ENCODE results near the gene KANSL2.

The KANSL2 gene

DNA sequence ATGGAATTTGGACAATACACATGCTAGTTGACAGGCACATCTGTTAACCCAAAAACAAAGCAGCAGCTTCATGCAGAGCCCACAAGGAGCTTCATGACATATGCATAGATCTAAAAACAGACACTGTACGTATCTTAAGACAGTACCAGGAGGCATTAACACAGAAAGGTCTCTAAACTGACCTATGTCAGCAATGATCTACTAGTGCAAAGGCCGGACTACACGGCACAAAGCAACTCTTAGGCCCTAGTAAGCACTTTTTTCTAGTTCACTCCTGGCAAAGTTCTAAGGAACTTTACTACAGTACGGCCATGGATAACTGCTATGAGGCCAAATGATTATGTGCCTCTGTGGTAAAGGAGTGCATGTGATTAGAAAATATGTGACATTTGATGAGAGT, 8.4 kb upstream of the KANSL2 start:
- Histone ChIP-seq H3K79me1 (ENCODE audit: low read length) (peaks cover 5% of the 10 kb centered on the region), H3K79me2 (ENCODE audit: control insufficient read depth, insufficient read depth, low read length) (peaks cover 3% of the 10 kb centered on the region), H3K27me3 (ENCODE audit: insufficient read depth, low read length, poor library complexity) (no peaks in the 10 kb centered on the region), H2BK5ac (ENCODE audit: low read length) (no peak overlapping the region), H4K8ac (ENCODE audit: low read depth, low read length) (no peak overlapping the region), H3K36me3 (ENCODE audit: control insufficient read depth, insufficient read depth, low read length) (peaks cover 9% of the 10 kb centered on the region), H2BK15ac (replicated peaks; ENCODE audit: low read depth) (no peak overlapping the region), H3K56ac (ENCODE audit: low read length) (no peak overlapping the region), H3K4ac (ENCODE audit: low read depth, low read length) (no peak overlapping the region), H3K4me3 (ENCODE audit: low read length) (no peak overlapping the region), H3K4me2 (ENCODE audit: low read length) (no peak overlapping the region), H3K9ac (ENCODE audit: low read length) (no peak overlapping the region), H2BK120ac (ENCODE audit: low read depth, low read length) (no peak overlapping the region), H3K4me1 (ENCODE audit: control insufficient read depth, low read depth, low read length) (peaks cover 3% of the 10 kb centered on the region), H4K5ac (ENCODE audit: low read length) (no peak overlapping the region), H3K18ac (ENCODE audit: low read length) (no peak overlapping the region), H3K23ac (ENCODE audit: low read length) (no peak overlapping the region), H3K27ac (ENCODE audit: low read depth, low read length) (no peak overlapping the region), H2AK5ac (ENCODE audit: low read length) (no peak overlapping the region)
- WGBS (ENCODE audit: extremely low coverage, insufficient coverage, low lambda C conversion rate) = no CpG with 5 or more reads among the region's 4 CpGs
- DNase-seq = no peak

DNA sequence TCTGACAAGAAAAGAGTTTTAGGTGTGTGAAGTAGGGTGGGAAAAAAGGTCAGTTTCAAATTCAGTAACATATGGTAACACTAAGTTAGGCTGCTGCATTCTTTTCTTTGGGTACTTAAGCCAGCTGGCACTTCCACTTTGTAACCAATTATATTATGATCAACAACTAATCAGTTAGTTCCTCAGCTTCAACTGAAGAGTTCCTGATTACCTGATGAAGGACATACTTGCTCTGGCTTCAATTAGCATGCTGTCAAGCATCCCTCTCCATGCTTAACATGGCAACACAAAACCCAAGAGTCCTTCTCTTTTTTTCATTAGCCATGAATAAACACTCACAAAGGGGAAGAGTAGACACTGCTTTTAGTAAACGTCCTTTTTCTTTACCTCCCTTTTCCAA, 6.8 kb upstream of the KANSL2 start:
- no peak overlapping the region for H3K56ac ChIP-seq (ENCODE audit: low read length)
- H4K5ac ChIP-seq (ENCODE audit: low read length) = no peak overlapping the region
- no peaks in the 10 kb centered on the region for H3K27me3 ChIP-seq (ENCODE audit: insufficient read depth, low read length, poor library complexity)
- no CpG with 5 or more reads among the region's 1 CpG for WGBS (ENCODE audit: extremely low coverage, insufficient coverage, low lambda C conversion rate)
- H2BK15ac ChIP-seq (replicated peaks; ENCODE audit: low read depth) = no peak overlapping the region
- H3K4me2 ChIP-seq (ENCODE audit: low read length) = no peak overlapping the region
- peaks cover 5% of the 10 kb centered on the region for H3K79me1 ChIP-seq (ENCODE audit: low read length)
- DNase-seq = no peak
- H4K8ac ChIP-seq (ENCODE audit: low read depth, low read length) = no peak overlapping the region
- H3K18ac ChIP-seq (ENCODE audit: low read length) = no peak overlapping the region
- H2AK5ac ChIP-seq (ENCODE audit: low read length) = no peak overlapping the region
- no peak overlapping the region for H3K4me3 ChIP-seq (ENCODE audit: low read length)
- H2BK5ac ChIP-seq (ENCODE audit: low read length) = no peak overlapping the region
- no peak overlapping the region for H2BK120ac ChIP-seq (ENCODE audit: low read depth, low read length)
- peaks cover 3% of the 10 kb centered on the region for H3K4me1 ChIP-seq (ENCODE audit: control insufficient read depth, low read depth, low read length)
- peaks cover 4% of the 10 kb centered on the region for H3K36me3 ChIP-seq (ENCODE audit: control insufficient read depth, insufficient read depth, low read length)
- H3K79me2 ChIP-seq (ENCODE audit: control insufficient read depth, insufficient read depth, low read length) = peaks cover 3% of the 10 kb centered on the region
- no peak overlapping the region for H3K27ac ChIP-seq (ENCODE audit: low read depth, low read length)
- H3K4ac ChIP-seq (ENCODE audit: low read depth, low read length) = no peak overlapping the region
- H3K9ac ChIP-seq (ENCODE audit: low read length) = no peak overlapping the region
- H3K23ac ChIP-seq (ENCODE audit: low read length) = no peak overlapping the region

GRCh38 chr12:48687592-48687991, 5.6 kb upstream of the KANSL2 start:
- Histone ChIP-seq H3K79me1 (ENCODE audit: low read length) (peaks cover 5% of the 10 kb centered on the region), H4K8ac (ENCODE audit: low read depth, low read length) (no peak overlapping the region), H2BK120ac (ENCODE audit: low read depth, low read length) (no peak overlapping the region), H3K4me2 (ENCODE audit: low read length) (no peak overlapping the region), H3K4me1 (ENCODE audit: control insufficient read depth, low read depth, low read length) (peaks cover 3% of the 10 kb centered on the region), H3K4me3 (ENCODE audit: low read length) (no peak overlapping the region), H4K5ac (ENCODE audit: low read length) (no peak overlapping the region), H2BK5ac (ENCODE audit: low read length) (no peak overlapping the region), H3K79me2 (ENCODE audit: control insufficient read depth, insufficient read depth, low read length) (peaks cover 3% of the 10 kb centered on the region), H3K56ac (ENCODE audit: low read length) (no peak overlapping the region), H3K9ac (ENCODE audit: low read length) (no peak overlapping the region), H3K27ac (ENCODE audit: low read depth, low read length) (no peak overlapping the region), H3K18ac (ENCODE audit: low read length) (no peak overlapping the region), H3K36me3 (ENCODE audit: control insufficient read depth, insufficient read depth, low read length) (peaks cover 1% of the 10 kb centered on the region), H2BK15ac (replicated peaks; ENCODE audit: low read depth) (no peak overlapping the region), H3K27me3 (ENCODE audit: insufficient read depth, low read length, poor library complexity) (no peaks in the 10 kb centered on the region), H2AK5ac (ENCODE audit: low read length) (no peak overlapping the region), H3K4ac (ENCODE audit: low read depth, low read length) (no peak overlapping the region), H3K23ac (ENCODE audit: low read length) (no peak overlapping the region)
- no CpG with 5 or more reads among the region's 4 CpGs for WGBS (ENCODE audit: extremely low coverage, insufficient coverage, low lambda C conversion rate)
- no peak for DNase-seq

DNA sequence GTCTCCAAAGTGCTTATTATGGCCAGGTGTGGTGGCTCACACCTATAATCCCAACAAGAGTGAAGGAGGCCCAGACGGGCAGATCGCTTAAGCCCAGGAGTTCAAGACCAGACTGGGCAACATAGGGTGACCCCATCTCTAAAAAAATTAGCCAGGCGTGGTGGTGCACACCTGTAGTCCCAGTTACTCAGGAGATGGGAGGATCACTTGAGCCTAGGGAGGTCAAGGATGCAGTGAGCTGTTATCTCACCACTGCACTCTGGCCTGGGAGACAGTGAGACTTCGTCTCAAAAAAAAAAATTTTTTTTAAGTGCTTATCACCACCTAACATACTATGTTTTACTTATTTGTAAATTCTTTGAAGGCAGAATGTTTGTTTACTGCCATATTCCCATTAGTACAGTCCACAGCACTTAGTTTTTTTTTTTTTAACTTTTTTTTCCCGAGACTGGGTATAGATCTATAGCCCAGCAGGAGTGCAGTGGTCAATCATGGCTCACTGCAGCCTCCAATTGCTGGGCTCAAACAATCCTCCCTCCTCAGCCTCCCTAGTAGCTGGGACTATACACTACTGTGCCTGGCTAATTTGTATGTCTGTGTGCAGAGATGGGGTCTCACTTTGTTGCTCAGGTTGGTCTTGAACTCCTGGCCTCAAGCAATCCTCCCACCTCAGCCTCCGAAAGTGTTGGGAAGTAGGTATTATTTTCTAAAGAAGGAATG, 4.7 kb upstream of the KANSL2 start:
- H3K4ac ChIP-seq (ENCODE audit: low read depth, low read length) = no peak overlapping the region
- no peak overlapping the region for H4K8ac ChIP-seq (ENCODE audit: low read depth, low read length)
- H2BK120ac ChIP-seq (ENCODE audit: low read depth, low read length) = no peak overlapping the region
- no peak overlapping the region for H3K4me2 ChIP-seq (ENCODE audit: low read length)
- H3K23ac ChIP-seq (ENCODE audit: low read length) = no peak overlapping the region
- no peak overlapping the region for H4K5ac ChIP-seq (ENCODE audit: low read length)
- no peak overlapping the region for H2BK5ac ChIP-seq (ENCODE audit: low read length)
- H3K27ac ChIP-seq (ENCODE audit: low read depth, low read length) = no peak overlapping the region
- H2AK5ac ChIP-seq (ENCODE audit: low read length) = no peak overlapping the region
- DNase-seq = no peak
- peaks cover 3% of the 10 kb centered on the region for H3K4me1 ChIP-seq (ENCODE audit: control insufficient read depth, low read depth, low read length)
- H3K4me3 ChIP-seq (ENCODE audit: low read length) = no peak overlapping the region
- H3K9ac ChIP-seq (ENCODE audit: low read length) = no peak overlapping the region
- no peak overlapping the region for H3K18ac ChIP-seq (ENCODE audit: low read length)
- no CpG with 5 or more reads among the region's 6 CpGs for WGBS (ENCODE audit: extremely low coverage, insufficient coverage, low lambda C conversion rate)
- H3K36me3 ChIP-seq (ENCODE audit: control insufficient read depth, insufficient read depth, low read length) = peaks cover 1% of the 10 kb centered on the region
- no peaks in the 10 kb centered on the region for H3K27me3 ChIP-seq (ENCODE audit: insufficient read depth, low read length, poor library complexity)
- H3K56ac ChIP-seq (ENCODE audit: low read length) = no peak overlapping the region
- H2BK15ac ChIP-seq (replicated peaks; ENCODE audit: low read depth) = no peak overlapping the region
- peaks cover 5% of the 10 kb centered on the region for H3K79me1 ChIP-seq (ENCODE audit: low read length)
- H3K79me2 ChIP-seq (ENCODE audit: control insufficient read depth, insufficient read depth, low read length) = peaks cover 5% of the 10 kb centered on the region

- H3K18ac ChIP-seq (ENCODE audit: low read length) = no peak overlapping the region
- H3K4me3 ChIP-seq (ENCODE audit: low read length) = no peak overlapping the region
- no peak overlapping the region for H3K4me2 ChIP-seq (ENCODE audit: low read length)
- H3K56ac ChIP-seq (ENCODE audit: low read length) = no peak overlapping the region
- H3K23ac ChIP-seq (ENCODE audit: low read length) = no peak overlapping the region
- peaks cover 1% of the 10 kb centered on the region for H3K36me3 ChIP-seq (ENCODE audit: control insufficient read depth, insufficient read depth, low read length)
- H4K5ac ChIP-seq (ENCODE audit: low read length) = no peak overlapping the region
- H3K27ac ChIP-seq (ENCODE audit: low read depth, low read length) = no peak overlapping the region
- peaks cover 3% of the 10 kb centered on the region for H3K4me1 ChIP-seq (ENCODE audit: control insufficient read depth, low read depth, low read length)
- no peak overlapping the region for H2BK15ac ChIP-seq (replicated peaks; ENCODE audit: low read depth)
- H2BK5ac ChIP-seq (ENCODE audit: low read length) = no peak overlapping the region
- no peak overlapping the region for H2BK120ac ChIP-seq (ENCODE audit: low read depth, low read length)
- peaks cover 11% of the 10 kb centered on the region for H3K79me2 ChIP-seq (ENCODE audit: control insufficient read depth, insufficient read depth, low read length)
- WGBS (ENCODE audit: extremely low coverage, insufficient coverage, low lambda C conversion rate) = no CpG with 5 or more reads among the region's 3 CpGs
- H3K4ac ChIP-seq (ENCODE audit: low read depth, low read length) = no peak overlapping the region
- DNase-seq = peak; percentile 87
- H4K8ac ChIP-seq (ENCODE audit: low read depth, low read length) = no peak overlapping the region
- H2AK5ac ChIP-seq (ENCODE audit: low read length) = no peak overlapping the region
- no peaks in the 10 kb centered on the region for H3K27me3 ChIP-seq (ENCODE audit: insufficient read depth, low read length, poor library complexity)
- peaks cover 5% of the 10 kb centered on the region for H3K79me1 ChIP-seq (ENCODE audit: low read length)
- no peak overlapping the region for H3K9ac ChIP-seq (ENCODE audit: low read length)
Measured at GRCh38 chr12:48686037-48686595, 4.1 kb upstream of the KANSL2 start.

- no peak overlapping the region for H4K5ac ChIP-seq (ENCODE audit: low read length)
- H2AK5ac ChIP-seq (ENCODE audit: low read length) = no peak overlapping the region
- no peak overlapping the region for H3K27ac ChIP-seq (ENCODE audit: low read depth, low read length)
- no peak overlapping the region for H3K9ac ChIP-seq (ENCODE audit: low read length)
- no peak overlapping the region for H3K4me3 ChIP-seq (ENCODE audit: low read length)
- H3K56ac ChIP-seq (ENCODE audit: low read length) = no peak overlapping the region
- no peaks in the 10 kb centered on the region for H3K27me3 ChIP-seq (ENCODE audit: insufficient read depth, low read length, poor library complexity)
- no CpG with 5 or more reads among the region's 4 CpGs for WGBS (ENCODE audit: extremely low coverage, insufficient coverage, low lambda C conversion rate)
- no peaks in the 10 kb centered on the region for H3K36me3 ChIP-seq (ENCODE audit: control insufficient read depth, insufficient read depth, low read length)
- H3K4ac ChIP-seq (ENCODE audit: low read depth, low read length) = no peak overlapping the region
- DNase-seq = no peak
- peaks cover 33% of the 10 kb centered on the region for H3K79me2 ChIP-seq (ENCODE audit: control insufficient read depth, insufficient read depth, low read length)
- no peak overlapping the region for H3K23ac ChIP-seq (ENCODE audit: low read length)
- H2BK5ac ChIP-seq (ENCODE audit: low read length) = no peak overlapping the region
- no peak overlapping the region for H3K18ac ChIP-seq (ENCODE audit: low read length)
- no peak overlapping the region for H3K4me2 ChIP-seq (ENCODE audit: low read length)
- no peak overlapping the region for H2BK15ac ChIP-seq (replicated peaks; ENCODE audit: low read depth)
- H2BK120ac ChIP-seq (ENCODE audit: low read depth, low read length) = no peak overlapping the region
- no peaks in the 10 kb centered on the region for H3K79me1 ChIP-seq (ENCODE audit: low read length)
- no peak overlapping the region for H4K8ac ChIP-seq (ENCODE audit: low read depth, low read length)
- peaks cover 8% of the 10 kb centered on the region for H3K4me1 ChIP-seq (ENCODE audit: control insufficient read depth, low read depth, low read length)
Measured at GRCh38 chr12:48683534-48683933, 1.5 kb upstream of the KANSL2 start.
